Adrenal gland (tissue), 12 donors: ENCODE results near the gene UVSSA. TPM values are rescaled to one million over a fixed set of nuclear protein-coding genes. Genes with fewer than 3 reads are reported as not detected.

Source experiments
- DNase-seq, 7 donors: peaks; one replicate each; pipeline ENCODE4 v3.0.0-alpha.2; 2019 to 2020
- H3K27ac ChIP-seq, 5 donors: fragments of 200-600 bp; sonication (generic) in 4 of 5; 1 replicate in 3 of 5; 2 replicates in 2 of 5; pipeline versions ENCODE4 v1.5.1 to v1.8.0; 2016 to 2020; ENCODE audit warnings: mild to moderate bottlenecking in 1 of 5
- H3K27me3 ChIP-seq: fragments of 200-600 bp; 2 replicates; pipeline ENCODE4 v1.8.0; 2021
- H3K36me3 ChIP-seq, 2 donors: fragments of 200-600 bp; replicated peaks in 1 of 2; 1 replicate in 1 of 2; 2 replicates in 1 of 2; pipeline versions ENCODE4 v1.5.1 to v1.8.0; 2018 to 2022
- H3K4me1 ChIP-seq, 2 donors: fragments of 200-600 bp; replicated peaks in 1 of 2; 1 replicate in 1 of 2; 2 replicates in 1 of 2; pipeline versions ENCODE4 v1.5.1 to v1.8.0; 2018 to 2021
- H3K4me3 ChIP-seq, 4 donors: fragments of 200-600 bp; sonication (generic) in 3 of 4; one replicate each; pipeline ENCODE4 v1.5.1; 2016 to 2018
- H3K9me3 ChIP-seq, 3 donors: fragments of 200-600 bp; sonication (generic) in 1 of 3; replicated peaks in 1 of 3; 1 replicate in 2 of 3; 2 replicates in 1 of 3; pipeline versions ENCODE4 v1.5.1 to v1.8.0; 2016 to 2021
- CTCF ChIP-seq, 6 experiments: fragments of 450-650 bp in 4 of 6; fragments of 200-600 bp in 2 of 6; sonication (generic) in 1 of 6; IDR thresholded peaks; 1 replicate in 5 of 6; 2 replicates in 1 of 6; pipeline versions ENCODE4 v1.5.1 to v1.8.0; 2016 to 2021; ENCODE audit warnings: antibody characterized with exemption in 6 of 6, mild to moderate bottlenecking in 2 of 6, moderate library complexity in 1 of 6
- POLR2A ChIP-seq, 2 donors: fragments of 450-650 bp; IDR thresholded peaks; one replicate each; pipeline ENCODE4 v1.6.1; 2017; ENCODE audit warnings: antibody characterized with exemption in 2 of 2, mild to moderate bottlenecking in 2 of 2, moderate library complexity in 1 of 2
- WGBS, 4 donors: extraction: QIAGEN DNeasy Blood & Tissue Kit in 2 of 4; methylation state at CpG; one replicate each; pipeline versions ENCODE4 v1.1.5 to v1.1.7; 2013 to 2017; 5-methylcytosine and 5-hydroxymethylcytosine counted together
- intact Hi-C, 2 donors: fragments of 100-400 bp; cut with DNase I; formaldehyde crosslinking; loops; one replicate each; pipeline versions ENCODE4 v1.14.1 to v1.15.0; 2022 to 2023
- polyA plus RNA-seq, 3 donors: library from polyadenylated mRNA; stranded (reverse); fragments of 200-250 nt in 2 of 3; fragments of 350-450 nt in 1 of 3; fragmentation: Illumina TruSeq in 1 of 3; extraction: RNeasy Lipid Tissue Mini Kit (QIAGEN cat#74804) in 1 of 3; gene quantifications; one replicate each; pipeline ENCODE4 v1.2.3, GENCODE V29; 2013 to 2014
- total RNA-seq, 9 donors: library from RNA; depleted of rRNA in 4 of 9; stranded (reverse); fragments of >200 nt in 4 of 9; fragments of 120-200 nt in 1 of 9; fragmentation: NEBNext Ultra II Directional in 1 of 9; extraction: Animal tissue kit (Norgen Biotek cat#: 25700) in 1 of 9; gene quantifications; one replicate each; pipeline versions ENCODE4 v1.1.0 to v1.2.4, GENCODE V29; 2013 to 2023
- donor health status: healthy with polysubstance abuse.
- donor health status: Bipolar disorder and iron deficiency.
- donor health status: DM: yes; HTN: yes; CAD: no.
- donor health status: DM: no; HTN: no; CAD: no.
- donor health status: DM: no; HTN: no; CAD: no.
- donor health status: DM: yes; HTN: yes; CAD: no.

UVSSA gene
- total and polyA plus RNA-seq, 12 donors, result 2.9 to 37.4 (median 17.5) TPM

GRCh38 chr4:1366371-1367229, 19.6 kb downstream of the UVSSA start:
- DNase-seq, result peak in 1 of 7 donors; percentile 6
- Histone ChIP-seq H3K27me3 (no peaks in the 10 kb centered on the region), H3K4me3 (no peak overlapping the region), H3K4me1 (no peaks in the 10 kb centered on the region), H3K27ac (no peak overlapping the region), H3K9me3 (no peaks in the 10 kb centered on the region), H3K36me3 (peaks cover 0 to 5% of the 10 kb centered on the region in 2 donors)
- intact Hi-C loops, result loop anchor here in 1 of 2 donors (5.0 kb wide), 1 partner anchor 151 kb away; no protein-coding TSS in a partner anchor
- WGBS, 4 donors, result 90 to 97% (median 93%) methylated on average over 24 to 35 of the region's 35 CpGs
- no peak for TF ChIP-seq CTCF (IDR thresholded peaks at IDR 0.05)
- no peak for TF ChIP-seq POLR2A (IDR thresholded peaks at IDR 0.05)

- H3K4me1 ChIP-seq, result no peaks in the 10 kb centered on the region
- H3K27me3 ChIP-seq, result no peaks in the 10 kb centered on the region
- H3K9me3 ChIP-seq, result no peaks in the 10 kb centered on the region
- no peak for TF ChIP-seq POLR2A (IDR thresholded peaks at IDR 0.05)
- no peak for TF ChIP-seq CTCF (IDR thresholded peaks at IDR 0.05)
- H3K27ac ChIP-seq, result no peak overlapping the region
- peak in 3 of 7 donors; percentile 3 to 10 (median 5) for DNase-seq
- intact Hi-C loops, result loop anchor here in 1 of 2 donors (5.0 kb wide), 1 partner anchor 150 kb away; no protein-coding TSS in a partner anchor
- WGBS, 4 donors, result 91 to 96% (median 95%) methylated on average over 4 to 17 of the region's 17 CpGs
- no peak overlapping the region for H3K4me3 ChIP-seq
- peaks cover 0 to 5% of the 10 kb centered on the region in 2 donors for H3K36me3 ChIP-seq
Measured at GRCh38 chr4:1367230-1367935, 20.4 kb downstream of the UVSSA start.

- 93 to 100% (median 98%) methylated on average over 1 to 10 of the region's 10 CpGs for WGBS, 4 donors
- intact Hi-C loops, result loop anchor here in 1 of 2 donors (5.0 kb wide), 1 partner anchor 149 kb away; no protein-coding TSS in a partner anchor
- H3K4me1 ChIP-seq, result no peaks in the 10 kb centered on the region
- H3K9me3 ChIP-seq, result no peaks in the 10 kb centered on the region
- H3K36me3 ChIP-seq, result peaks cover 0 to 5% of the 10 kb centered on the region in 2 donors
- no peaks in the 10 kb centered on the region for H3K27me3 ChIP-seq
- DNase-seq, result peak in 1 of 7 donors; percentile 1
- no peak overlapping the region for H3K27ac ChIP-seq
- TF ChIP-seq CTCF (IDR thresholded peaks at IDR 0.05) (no peak), POLR2A (IDR thresholded peaks at IDR 0.05) (no peak)
- H3K4me3 ChIP-seq, result no peak overlapping the region
Measured at GRCh38 chr4:1367936-1368289, 20.9 kb downstream of the UVSSA start.
